Measurements from ENCODE around the gene ADAMTS4. TPM values are rescaled to one million over a fixed set of nuclear protein-coding genes. Genes with fewer than 3 reads are reported as not detected.

ADAMTS4 gene
- total and polyA plus RNA-seq, 9 of the 15 experiments (the other 6 are each of a cell fraction or from before 2014, with no cell fraction given) = 0.07 to 3.7 (median 0.41) TPM

- TF ChIP-seq SMARCA5 (IDR thresholded peaks at IDR 0.05) (no peak), U2AF2 (optimal IDR thresholded peaks at IDR 0.05; ENCODE audit: low read depth, low read length) (no peak), ZNF780A (CRISPR knock-in tag; IDR thresholded peaks at IDR 0.05) (no peak), FOXP1 (CRISPR knock-in tag; IDR thresholded peaks at IDR 0.05) (peak; percentile 91), ZNF253 (CRISPR knock-in tag; conservative IDR thresholded peaks at IDR 0.05) (no peak), NR0B1 (IDR thresholded peaks at IDR 0.05; ENCODE audit: partially characterized antibody) (no peak), PYGO2 (tag; IDR thresholded peaks at IDR 0.05) (no peak), PPARD (CRISPR knock-in tag; IDR thresholded peaks at IDR 0.05) (no peak), ZNF586 (CRISPR knock-in tag; conservative IDR thresholded peaks at IDR 0.05) (no peak), SUPT5H (IDR thresholded peaks at IDR 0.05) (peak; percentile 90), ZNF584 (CRISPR knock-in tag; IDR thresholded peaks at IDR 0.05; ENCODE audit: low read depth) (no peak; the same call in 1 of the 2 replicates), ZNF707 (CRISPR knock-in tag; conservative IDR thresholded peaks at IDR 0.05) (no peak), CREB1 (IDR thresholded peaks at IDR 0.05) (peak; percentile 7; the same call in 1 of the 2 replicates), CREB1 (CRISPR knock-in tag; IDR thresholded peaks at IDR 0.05) (peak; percentile 65; the same call in 1 of the 2 replicates), DIDO1 (tag; IDR thresholded peaks at IDR 0.05; ENCODE audit: low read depth) (peak; percentile 90), ZHX1 (conservative IDR thresholded peaks at IDR 0.05; ENCODE audit: low read length) (peak; percentile 94; the same call in 1 of the 2 replicates), HOXB6 (CRISPR knock-in tag; IDR thresholded peaks at IDR 0.05; ENCODE audit: borderline replicate concordance) (no peak), GATA2 (CRISPR knock-in tag; IDR thresholded peaks at IDR 0.05) (no peak), ZNF324 (CRISPR knock-in tag; IDR thresholded peaks at IDR 0.05) (no peak), ARID3B (CRISPR knock-in tag; IDR thresholded peaks at IDR 0.05; ENCODE audit: borderline replicate concordance) (no peak), BACH1 (tag; IDR thresholded peaks at IDR 0.05) (peak; percentile 40; the same call in 1 of the 2 replicates), CXXC5 (CRISPR knock-in tag; IDR thresholded peaks at IDR 0.05) (peak; percentile 75)
These were observed 45.0 kb downstream of the ADAMTS4 start, which contains the start of gene UFC1 (continued) for GRCh38 chr1:161153682-161154337.
